Stimulated activated CD4-positive, alpha-beta T cell treated with anti-CD3 and anti-CD28 coated beads, TNF-alpha, amount 100 ng/mL, for 24 hours (primary cell): ENCODE results near the gene ZFP92.

Experiments used
- DNase-seq, 3 experiments: peaks; one replicate each; pipeline ENCODE4 v3.0.0-alpha.2; 2020; ENCODE audit warnings: low read depth in 3 of 3

ZFP92 gene

DNA sequence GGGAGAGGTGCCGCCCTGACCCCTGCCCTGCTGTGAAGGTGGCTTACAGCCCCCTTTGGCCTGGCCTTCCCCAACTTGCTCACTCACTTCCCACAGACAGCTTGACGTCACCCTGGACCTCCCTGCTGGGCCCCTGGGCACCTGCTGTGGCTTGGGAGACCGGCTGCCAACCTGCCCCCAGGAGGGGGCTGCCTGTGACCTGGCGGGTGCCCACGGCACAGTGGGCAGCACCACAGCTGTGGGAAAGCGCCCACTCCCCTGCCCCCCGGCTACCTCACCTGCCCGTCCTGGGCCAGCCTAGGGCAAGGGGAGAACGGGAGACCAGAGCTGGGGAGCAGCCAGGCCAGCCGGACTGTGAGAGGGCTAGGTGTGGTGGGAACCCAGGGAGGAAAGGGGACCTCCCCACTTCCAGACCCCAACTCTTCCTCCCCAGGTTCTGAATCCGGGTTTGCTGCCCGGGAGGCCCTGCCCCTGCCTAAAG, 2.4 kb upstream of the ZFP92 start:
- no peak for DNase-seq

DNA sequence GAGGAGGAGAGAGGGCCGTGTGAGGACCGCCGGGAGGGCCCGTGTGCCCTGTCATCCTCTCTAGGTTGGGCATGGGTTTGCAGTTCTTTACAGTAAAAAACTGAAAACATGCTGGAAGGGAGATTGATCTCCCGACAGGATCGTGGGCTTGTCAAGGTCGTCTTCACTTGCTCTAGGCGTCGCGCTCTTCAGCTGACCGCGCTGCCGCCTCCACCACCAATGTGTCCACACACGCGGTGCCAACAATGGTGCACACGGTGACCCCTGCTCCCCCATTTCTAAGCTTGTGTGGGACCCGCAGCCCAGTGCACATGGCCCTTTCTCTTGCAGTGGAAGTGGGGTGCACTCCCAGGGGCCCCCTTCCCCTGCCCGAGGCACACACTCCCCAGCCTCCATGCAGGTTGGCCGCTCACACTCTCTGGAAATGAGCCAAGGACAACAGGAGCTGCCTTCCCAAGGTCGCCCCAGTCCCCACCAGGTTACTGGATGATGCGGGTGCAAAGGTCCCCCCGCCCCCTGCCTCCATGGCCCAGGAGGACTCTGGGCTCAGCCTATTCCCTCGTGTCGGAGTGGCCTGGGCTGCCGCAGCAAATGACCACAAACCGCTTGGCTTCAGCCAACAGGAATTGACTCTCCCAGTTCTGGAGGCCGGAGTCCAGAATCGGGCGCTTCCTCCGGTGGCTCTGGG, 1.7 kb upstream of the ZFP92 start:
- DNase-seq = no peak

DNA sequence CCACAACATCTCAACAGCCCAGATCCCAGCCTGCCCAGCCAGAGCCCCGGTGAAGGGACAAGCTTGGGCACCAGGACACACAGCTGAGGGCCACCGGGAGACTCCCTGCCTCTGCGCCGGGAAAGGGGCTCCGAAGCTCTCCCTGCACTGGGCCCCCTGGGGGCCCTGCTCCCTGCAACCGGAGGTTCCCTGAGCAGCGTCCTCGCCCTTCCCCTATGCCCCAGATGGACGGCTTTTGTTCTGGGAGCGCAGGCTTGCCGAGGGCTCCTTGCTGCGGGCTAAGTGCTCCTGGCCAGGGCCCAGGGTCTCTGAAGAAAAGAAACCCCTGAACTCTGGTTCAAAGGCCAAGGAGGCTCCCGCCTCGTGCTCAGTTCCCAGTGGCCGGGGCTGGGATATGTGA, 899 bp upstream of the ZFP92 start:
- no peak for DNase-seq

DNA sequence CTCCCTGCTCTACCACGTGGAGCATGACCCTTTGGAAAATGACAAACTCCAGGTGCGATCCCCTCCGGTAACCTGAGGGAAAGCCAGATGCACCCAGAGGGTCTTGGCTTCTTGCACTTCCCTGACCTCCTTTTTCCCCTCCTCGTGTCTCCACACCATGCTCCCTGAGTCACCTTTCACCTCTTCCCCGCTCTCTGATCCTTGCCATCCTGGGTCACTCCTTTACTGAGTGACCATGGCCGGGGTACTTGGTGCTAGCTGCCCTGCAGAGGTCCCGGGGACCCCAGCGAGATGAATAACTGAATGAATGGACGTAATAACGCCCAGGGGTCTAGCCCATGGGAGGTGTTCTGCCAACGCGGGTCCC, 401 bp upstream of the ZFP92 start:
- DNase-seq = no peak

DNA sequence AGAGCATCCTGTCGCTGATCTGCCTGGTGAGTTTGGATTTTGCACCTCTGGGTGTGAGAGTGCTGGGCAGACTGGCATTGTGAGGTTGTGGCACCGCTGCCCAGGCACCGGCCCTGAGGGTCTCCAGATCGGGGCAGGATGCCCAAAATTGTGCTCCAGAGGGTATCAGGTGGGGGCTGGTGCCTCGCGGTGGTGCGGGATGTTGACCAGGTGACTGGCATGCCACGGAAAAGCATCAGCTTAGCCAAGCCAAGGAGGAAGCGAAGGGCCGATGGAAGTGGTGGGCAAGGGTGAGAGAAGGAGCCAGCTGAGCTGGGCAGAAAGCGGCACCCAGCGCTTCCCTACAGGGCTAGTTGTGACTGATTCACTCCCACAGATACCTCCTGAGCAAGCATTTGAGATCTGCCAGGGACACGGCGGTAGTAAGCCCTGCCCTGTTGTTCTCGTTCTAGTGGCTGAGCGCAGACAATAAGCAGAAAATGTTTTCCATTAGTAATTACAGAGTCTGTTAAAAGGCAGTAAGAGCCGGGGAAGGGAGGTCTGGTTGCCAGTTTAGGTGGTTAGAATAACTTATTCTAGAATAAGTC, 809 bp downstream of the ZFP92 start:
- no peak for DNase-seq

DNA sequence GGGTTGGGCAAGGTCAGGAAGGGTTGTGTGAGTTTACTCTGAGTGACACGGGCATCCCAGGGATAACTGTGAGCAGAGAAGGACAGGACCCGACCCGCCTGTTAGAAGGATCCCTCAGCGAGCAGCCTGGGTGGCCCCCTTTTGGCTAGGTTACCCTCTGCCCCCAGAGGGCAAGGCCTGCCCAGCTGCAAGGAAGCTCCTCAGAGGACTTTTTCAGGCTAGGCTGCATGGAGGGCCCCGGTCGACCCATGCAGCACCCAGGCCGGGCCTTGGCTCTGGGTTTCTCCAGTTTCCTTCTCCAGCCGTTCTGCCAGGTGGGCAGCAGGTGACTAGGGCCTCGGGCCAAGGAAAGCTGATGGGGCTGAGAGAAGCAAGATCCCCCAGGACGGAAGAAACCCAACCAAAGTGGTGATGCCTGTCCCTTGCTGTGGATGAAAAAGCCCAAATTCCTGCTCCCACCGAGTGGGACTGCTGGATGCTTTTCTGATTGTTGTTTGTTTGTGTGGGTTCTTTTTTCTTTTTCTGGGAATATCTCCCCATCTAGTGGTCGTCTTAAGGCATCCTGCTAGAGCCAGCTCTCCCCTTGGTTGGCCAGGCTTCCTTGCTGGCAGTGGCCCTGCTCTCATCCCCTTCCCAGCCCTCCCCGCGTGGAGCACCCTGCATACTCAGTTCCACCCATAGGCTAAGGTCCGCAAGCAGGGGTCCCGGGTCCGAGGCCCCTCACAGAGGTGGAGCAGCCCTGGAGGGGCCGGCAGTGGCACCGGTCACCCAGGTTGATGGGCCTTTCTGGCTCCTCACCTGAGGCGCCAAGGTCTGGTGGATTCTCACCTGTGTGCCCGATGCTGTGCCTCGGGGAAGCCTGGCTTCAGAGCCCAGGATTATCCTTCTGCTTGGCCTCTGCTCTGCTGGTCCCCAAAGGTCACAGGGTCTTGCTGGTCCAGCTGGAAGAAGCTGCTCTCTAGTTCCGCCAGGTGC, 1.8 kb downstream of the ZFP92 start:
- DNase-seq = no peak

DNA sequence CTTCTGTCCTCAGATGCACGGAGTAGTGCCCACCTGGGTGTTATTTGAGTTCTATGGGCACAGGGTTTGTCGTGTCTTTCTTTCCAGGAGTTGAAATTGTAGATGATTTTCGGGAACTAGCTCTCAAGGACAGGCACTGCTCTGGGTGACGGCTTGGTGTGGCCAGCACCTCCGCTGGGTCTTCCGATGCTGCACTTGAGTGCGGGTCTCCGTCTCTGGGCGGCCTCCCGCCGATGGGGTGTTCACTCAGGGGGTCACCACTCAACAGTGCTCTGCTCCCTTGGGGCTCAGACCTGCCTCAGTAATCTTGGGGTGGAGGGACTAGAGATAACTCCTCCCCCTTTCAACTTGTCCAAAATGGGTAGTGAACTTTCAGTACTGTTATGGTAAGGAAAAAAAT, 2.5 kb downstream of the ZFP92 start:
- DNase-seq = no peak

DNA sequence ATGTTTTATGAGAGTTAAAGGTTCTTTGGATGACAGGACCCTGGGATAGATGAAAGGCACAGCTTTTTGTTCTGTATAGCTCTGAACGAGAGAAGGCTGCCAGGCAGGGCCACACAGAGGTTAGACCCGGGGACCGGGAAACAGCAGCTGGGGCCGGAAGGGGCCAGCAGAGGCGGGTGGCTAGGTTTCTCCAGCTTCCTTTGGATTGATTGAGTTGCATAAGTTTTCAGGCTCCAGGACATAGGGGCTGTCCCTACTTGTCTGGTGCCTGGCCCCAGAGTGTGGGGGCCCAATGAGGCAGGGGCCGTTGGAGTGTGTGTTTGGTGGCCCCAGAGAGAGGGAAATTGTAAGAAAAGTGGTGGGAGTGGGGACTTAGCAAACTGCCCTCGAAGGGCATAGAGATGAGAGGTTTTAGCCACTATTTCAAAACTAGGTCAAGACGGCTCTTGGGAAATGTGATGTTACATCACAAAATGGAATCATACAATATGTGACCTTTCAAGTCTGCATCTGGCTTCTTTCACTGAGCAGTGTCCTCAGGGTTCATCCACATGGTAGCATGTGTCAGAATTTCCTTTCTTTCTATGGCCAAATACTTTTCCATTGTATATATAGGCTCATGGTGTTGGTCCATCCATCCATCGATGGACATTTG, 3.7 kb downstream of the ZFP92 start:
- no peak for DNase-seq

DNA sequence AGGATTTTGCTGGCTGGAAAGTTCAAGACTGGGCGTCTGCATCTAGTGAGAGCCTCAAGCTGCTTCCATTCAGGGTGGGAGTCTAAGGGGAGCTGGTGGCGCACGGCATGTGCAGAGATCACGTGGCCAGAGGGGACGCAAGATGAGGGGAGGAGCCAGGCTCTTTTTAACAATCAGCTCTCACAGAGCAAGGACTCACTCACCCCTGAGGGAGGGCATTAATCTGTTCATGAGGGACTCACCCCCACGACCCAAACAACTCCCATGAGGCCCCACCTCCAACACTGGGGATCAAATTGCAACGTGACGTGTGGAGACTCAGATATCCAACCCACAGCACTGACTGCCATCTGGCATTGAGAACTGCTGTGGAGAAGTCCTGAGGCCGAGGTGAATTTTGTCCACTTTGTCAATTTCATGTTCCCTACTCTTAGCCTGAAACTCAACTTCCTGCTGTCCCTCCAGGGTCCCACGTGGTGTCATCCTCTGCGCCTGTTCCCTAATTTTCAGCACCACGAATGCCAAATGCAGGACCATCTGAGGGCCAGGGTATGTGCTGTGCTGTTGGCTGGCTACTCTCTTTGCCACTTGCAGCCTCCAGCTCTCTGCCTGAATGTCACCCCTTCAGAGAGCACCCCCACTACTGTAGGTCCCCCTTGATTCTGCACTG, 5.6 kb downstream of the ZFP92 start:
- no peak for DNase-seq

DNA sequence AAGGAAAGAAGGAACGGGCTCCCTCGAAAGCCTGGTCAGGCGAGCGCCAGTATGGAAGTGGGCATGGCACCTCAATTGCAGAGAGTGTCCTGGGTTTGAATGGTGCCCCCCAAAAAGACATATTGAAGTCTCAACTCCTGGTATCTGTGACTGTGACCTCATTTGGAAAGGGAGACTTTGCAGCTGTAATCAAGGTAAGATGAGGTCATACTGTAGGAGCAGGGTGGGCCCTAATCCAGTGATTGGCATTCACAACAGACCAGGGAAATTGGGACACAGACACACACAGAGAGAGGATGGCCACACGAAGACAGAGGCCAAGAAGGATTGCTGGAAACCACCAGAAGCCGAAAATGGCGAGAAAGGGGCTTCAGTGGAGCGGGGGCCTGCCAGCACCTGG, 6.4 kb downstream of the ZFP92 start:
- no peak for DNase-seq

DNA sequence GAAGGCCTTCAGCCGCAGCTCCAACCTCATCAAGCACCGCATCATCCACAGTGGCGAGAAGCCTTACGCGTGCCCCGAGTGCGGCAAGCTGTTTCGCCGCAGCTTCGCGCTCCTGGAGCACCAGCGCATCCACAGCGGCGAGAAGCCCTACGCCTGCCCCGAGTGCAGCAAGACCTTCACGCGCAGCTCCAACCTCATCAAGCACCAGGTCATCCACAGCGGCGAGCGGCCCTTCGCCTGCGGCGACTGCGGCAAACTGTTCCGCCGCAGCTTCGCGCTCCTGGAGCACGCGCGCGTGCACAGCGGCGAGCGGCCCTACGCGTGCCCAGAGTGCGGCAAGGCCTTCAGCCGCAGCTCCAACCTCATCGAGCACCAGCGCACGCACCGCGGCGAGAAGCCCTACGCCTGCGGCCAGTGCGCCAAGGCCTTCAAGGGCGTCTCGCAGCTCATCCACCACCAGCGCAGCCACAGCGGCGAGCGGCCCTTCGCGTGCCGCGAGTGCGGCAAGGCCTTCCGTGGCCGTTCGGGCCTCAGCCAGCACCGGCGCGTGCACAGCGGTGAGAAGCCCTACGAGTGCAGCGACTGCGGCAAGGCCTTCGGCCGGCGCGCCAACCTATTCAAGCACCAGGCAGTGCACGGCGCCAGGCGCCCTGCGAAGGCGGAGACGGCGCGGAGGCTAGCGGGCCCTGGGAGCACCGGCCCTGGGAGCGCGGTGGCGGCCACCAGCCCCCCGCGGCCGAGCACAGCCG, 9.8 kb downstream of the ZFP92 start:
- no peak for DNase-seq

DNA sequence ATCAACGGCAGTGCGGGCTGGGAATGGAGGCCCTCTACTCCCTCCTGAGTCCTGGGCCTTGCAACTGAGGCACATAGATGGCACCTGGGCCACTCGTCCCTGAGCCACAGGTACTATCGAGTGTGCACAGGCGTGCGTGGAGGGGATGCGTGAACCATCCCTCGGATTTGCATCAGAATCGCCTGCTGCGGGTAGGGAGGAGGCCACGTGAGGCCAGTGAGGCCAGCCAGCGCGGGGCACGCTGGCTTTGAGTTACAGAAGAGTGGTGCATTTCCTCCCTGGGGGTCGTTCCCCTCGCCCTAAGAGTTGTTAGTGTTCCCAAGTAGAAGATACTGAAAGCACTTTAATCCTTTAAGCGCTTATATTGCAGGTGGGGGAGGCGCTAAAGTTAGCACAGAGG, 10.6 kb downstream of the ZFP92 start:
- no peak for DNase-seq

DNA sequence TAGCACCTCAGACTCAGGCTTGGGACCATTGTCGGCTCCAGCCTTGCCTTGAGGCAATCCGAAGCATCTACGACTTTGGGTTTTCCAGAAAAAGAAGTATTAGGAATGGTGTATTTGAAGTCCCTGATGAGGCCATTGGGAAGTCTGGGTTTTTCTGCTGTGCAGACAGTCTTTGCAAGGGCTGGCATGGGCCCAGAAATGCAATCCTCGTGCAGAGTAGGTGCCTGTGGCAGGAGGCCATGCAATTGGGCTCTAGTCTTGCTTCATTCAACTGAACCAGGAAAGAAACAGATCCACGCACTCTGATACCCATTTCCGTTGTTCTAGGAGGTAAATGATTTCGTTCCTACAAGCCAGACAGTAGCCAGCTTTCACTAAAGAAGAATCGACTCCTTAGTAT, 12.4 kb downstream of the ZFP92 start:
- no peak for DNase-seq

DNA sequence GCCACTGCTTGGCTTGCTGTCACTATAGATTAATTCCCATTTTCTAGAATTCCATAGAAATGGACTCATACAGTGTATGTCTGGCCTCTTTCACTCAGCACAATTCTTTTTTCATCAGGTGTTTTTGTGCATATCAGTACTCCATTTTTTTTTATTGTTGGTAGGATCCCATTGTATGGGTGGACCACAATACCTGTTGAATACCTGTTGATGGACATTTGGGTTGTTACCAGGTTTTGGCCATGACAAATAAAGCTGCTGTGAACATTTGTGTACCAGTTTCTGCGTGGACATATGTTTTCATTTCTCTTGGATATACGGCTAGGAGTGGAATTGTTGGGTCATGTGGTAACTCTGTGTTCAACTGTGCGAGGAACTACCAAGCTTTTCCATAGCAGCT, 14.9 kb downstream of the ZFP92 start:
- DNase-seq = no peak

DNA sequence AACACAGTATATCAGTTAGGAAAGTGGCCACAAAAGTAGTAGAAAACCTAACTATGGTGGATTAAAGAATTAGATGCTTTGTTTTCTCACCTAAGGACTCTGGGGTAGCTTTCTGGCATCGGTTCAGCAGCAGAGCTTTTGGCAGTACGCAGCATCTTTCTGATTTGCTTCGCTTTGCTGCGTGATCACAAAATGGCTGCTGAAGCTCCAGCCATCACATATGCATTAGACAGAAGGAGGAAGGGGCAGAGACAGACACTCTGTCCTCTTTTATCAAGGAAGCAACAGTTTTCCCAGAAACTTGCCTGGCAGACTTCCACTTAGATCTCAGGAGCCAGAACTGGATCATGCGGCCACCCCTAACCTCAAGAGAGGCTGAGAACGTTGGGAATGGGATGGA, 19.5 kb downstream of the ZFP92 start:
- no peak for DNase-seq

DNA sequence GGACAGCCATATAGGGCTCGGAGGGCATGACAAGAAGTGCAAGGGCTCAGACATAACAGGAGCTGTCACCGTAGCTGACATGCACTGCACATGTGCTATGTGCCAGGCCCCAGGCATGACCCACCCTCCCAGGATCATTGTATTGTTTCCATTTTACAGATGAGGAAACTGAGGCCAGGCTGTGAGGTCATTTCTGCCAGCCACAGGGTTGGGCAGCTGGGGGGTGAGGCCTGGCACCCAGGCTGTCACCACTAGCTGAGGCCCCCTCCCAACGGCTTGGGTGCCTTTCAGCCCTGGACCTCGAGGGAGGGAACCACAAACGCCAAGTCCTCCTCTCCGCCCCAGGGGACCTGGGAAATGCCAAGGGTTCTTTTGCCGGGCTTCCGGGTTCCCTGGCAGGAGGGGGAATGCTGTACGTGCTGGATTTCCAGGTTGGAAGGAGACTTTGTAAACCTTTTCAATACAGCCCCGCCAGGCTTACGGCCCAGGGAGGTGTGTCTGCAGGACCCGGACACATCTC, 21.9 kb downstream of the ZFP92 start:
- DNase-seq = no peak

DNA sequence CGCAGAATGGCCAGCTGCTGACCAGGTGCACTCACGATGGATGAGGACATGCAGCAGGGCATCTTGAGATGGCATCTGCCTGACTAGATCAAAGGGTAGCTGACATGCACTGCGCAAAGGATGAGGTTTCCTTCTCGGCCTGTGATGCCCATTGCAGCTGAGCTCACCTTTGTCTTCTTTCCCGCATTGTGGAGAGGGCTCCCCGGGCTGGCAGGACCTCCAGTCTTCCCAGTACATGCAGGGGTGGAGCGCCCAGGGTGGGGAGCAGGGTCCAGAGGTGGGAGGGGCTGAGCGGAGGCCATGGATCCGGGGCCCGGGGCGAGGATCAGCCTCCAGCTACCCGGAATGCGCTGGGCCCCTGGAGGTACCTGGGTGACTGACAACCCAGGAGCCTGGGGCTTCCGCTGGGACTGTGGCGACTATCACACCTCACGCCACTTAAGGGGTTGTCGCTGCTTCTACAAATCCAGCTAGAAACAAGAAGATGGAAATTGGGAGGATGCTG, 22.6 kb downstream of the ZFP92 start:
- no peak for DNase-seq

DNA sequence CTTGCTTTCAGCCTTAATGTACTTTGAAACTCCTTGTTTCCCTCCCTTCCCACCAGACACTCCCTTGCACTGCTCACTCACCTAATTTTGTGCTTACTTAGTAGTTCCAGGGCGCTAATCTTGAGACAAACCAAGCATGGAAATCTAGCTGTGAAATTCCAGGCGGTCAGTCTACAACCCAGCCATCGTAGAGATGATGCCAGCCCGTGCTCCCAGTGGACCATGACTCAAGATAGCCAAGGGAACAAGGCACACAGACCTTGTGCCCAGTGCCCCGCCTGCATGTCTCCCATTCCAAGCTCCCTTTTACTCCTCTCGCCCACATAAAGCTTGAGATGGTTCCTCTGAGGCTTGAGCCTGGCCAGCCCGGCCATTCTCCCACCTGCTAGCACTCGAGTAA, 23.5 kb downstream of the ZFP92 start:
- DNase-seq = no peak

DNA sequence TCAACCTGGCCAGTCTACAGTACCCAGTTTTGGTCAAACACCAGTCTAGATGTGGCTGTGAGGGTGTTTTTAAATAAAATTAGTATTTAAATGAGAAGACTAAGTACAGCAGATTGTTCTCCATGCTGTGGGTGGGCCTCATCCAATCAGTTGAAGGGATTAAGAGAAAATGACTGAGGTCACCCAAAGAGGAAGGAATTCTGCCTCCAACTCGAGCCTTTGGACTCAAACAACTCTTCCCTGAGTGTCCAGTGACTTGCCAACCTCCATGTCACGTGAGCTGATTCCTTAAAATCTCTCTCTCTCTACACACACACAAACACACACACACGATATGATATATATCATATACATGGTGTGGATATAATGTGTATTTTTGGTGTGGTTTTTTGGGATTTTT, 24.6 kb downstream of the ZFP92 start:
- no peak for DNase-seq

DNA sequence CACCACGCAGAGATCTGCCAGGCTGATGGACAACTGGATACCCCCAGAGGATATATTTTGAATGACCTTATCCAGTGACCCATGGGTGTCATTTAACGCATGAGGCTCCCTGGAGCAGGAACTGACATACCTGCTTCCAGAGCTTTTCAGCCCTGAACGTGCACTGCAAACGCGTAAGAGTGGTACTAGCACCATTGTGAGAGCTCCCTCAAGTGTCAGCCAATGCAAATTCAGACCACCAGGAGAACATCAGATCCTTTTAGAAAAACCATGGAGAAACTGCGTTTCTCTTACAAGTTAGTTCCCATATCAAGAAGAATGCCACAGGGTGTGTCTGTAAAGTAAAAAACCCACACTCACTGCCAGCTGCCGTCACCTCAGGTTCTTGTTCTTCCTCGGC, 27.3 kb downstream of the ZFP92 start:
- DNase-seq = no peak

DNA sequence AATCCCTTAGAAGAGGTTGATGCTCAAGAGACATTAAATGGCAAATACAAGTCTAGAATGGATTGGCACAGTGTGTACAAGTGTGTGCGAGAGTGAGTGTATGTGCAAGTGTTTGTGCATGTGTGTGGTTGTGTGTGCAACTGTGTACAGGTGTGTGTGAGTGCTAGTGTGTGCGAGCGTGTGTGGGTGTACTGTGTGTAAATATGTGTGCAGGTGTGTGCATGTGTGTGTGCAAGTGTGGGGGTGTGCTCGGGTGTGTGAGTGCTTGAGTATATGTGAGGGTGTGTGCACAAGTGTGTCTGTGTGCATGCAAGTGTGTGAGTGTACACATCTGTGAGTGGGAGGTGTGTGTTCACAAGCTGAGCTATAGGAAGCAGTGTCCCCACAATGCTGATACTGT, 28.7 kb downstream of the ZFP92 start:
- no peak for DNase-seq
